GM19025 (cell line): ENCODE results near the gene CRYAB.
"Not testable (repeated sequence)": the region's sequence is repeated elsewhere in the genome, so short reads cannot be mapped to it uniquely, and the experiment has no call there.

ENCODE experiments used
- ATAC-seq: cut with Tn5 transposase; IDR thresholded peaks from one replicate; pipeline ENCODE4 v1.9.1; 2021; ENCODE audit warnings: mild to moderate bottlenecking, low read depth, moderate library complexity; ENCODE audit not compliant: unreplicated experiment

Gene CRYAB

GRCh38 chr11:111934306-111934705 is 22.7 kb upstream of the CRYAB start:
- ATAC-seq, result no peak

GRCh38 chr11:111933872-111934271 is 22.3 kb upstream of the CRYAB start:
- no peak for ATAC-seq

GRCh38 chr11:111933176-111933575 is 21.6 kb upstream of the CRYAB start:
- not testable (repeated sequence) for ATAC-seq

GRCh38 chr11:111932611-111932950 is 21.0 kb upstream of the CRYAB start:
- ATAC-seq, result no peak

GRCh38 chr11:111930472-111930871 is 18.9 kb upstream of the CRYAB start:
- ATAC-seq, result no peak

- ATAC-seq, result peak; percentile 92
Observed at GRCh38 chr11:111926505-111927391, 15.2 kb upstream of the CRYAB start.

GRCh38 chr11:111925953-111926352 is 14.4 kb upstream of the CRYAB start:
- ATAC-seq, result no peak

GRCh38 chr11:111923951-111924350 is 12.4 kb upstream of the CRYAB start:
- ATAC-seq, result no peak

GRCh38 chr11:111923351-111923788 is 11.8 kb upstream of the CRYAB start:
- ATAC-seq, result no peak

GRCh38 chr11:111922803-111923202 is 11.2 kb upstream of the CRYAB start:
- no peak for ATAC-seq

- no peak for ATAC-seq
Observed at GRCh38 chr11:111921541-111922230, 10.1 kb upstream of the CRYAB start.

- ATAC-seq, result no peak
Observed at GRCh38 chr11:111920908-111921307, 9.3 kb upstream of the CRYAB start.

GRCh38 chr11:111918390-111919256 is 7.1 kb upstream of the CRYAB start, which contains the start of gene C11orf52:
Gene C11orf52, plus strand, starts transcription at chr11:111918913. Its CDS starts 60 bp downstream, at chr11:111918973.
- ATAC-seq, result no peak

GRCh38 chr11:111917788-111918187 is 6.2 kb upstream of the CRYAB start:
- no peak for ATAC-seq

- no peak for ATAC-seq
Observed at GRCh38 chr11:111917312-111917711, 5.7 kb upstream of the CRYAB start.

GRCh38 chr11:111916768-111917167 is 5.2 kb upstream of the CRYAB start:
- no peak for ATAC-seq

GRCh38 chr11:111913997-111914396 is 2.4 kb upstream of the CRYAB start:
- no peak for ATAC-seq

- ATAC-seq, result no peak
Observed at GRCh38 chr11:111913031-111913861, 1.7 kb upstream of the CRYAB start.

GRCh38 chr11:111912535-111912934 is 965 bp upstream of the CRYAB start, which contains the start of gene HSPB2:
Gene HSPB2, plus strand, starts transcription at chr11:111912734. Its CDS starts 96 bp downstream, at chr11:111912830.
- no peak for ATAC-seq
